ENCODE measurements around the gene C2orf92.

DNA sequence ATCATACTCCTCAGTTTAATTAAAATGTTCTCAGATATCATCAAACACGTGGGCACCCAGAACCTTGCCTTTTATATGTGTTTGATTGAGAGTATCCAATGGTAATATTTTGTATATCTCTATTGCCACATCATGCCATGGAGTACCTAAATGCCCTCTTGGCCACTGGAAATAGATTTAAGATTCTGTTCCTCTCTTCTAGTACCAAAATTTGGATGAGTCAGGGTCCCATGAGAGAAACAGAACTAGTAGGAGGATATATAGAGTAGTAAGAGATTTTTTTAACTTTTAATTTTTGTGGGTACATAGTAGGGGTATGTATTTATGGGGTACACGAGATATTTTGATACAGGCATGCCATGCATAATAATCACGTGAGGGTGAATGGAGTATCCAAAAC, 34.2 kb downstream of the C2orf92 start:
- TF ChIP-seq, protein P1, sequence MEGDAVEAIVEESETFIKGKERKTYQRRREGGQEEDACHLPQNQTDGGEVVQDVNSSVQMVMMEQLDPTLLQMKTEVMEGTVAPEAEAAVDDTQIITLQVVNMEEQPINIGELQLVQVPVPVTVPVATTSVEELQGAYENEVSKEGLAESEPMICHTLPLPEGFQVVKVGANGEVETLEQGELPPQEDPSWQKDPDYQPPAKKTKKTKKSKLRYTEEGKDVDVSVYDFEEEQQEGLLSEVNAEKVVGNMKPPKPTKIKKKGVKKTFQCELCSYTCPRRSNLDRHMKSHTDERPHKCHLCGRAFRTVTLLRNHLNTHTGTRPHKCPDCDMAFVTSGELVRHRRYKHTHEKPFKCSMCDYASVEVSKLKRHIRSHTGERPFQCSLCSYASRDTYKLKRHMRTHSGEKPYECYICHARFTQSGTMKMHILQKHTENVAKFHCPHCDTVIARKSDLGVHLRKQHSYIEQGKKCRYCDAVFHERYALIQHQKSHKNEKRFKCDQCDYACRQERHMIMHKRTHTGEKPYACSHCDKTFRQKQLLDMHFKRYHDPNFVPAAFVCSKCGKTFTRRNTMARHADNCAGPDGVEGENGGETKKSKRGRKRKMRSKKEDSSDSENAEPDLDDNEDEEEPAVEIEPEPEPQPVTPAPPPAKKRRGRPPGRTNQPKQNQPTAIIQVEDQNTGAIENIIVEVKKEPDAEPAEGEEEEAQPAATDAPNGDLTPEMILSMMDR (tag by site-specific recombination; IDR thresholded peaks at IDR 0.05), result no peak
- TF ChIP-seq ATF2 (tag by site-specific recombination; IDR thresholded peaks at IDR 0.05; ENCODE audit: low read depth), result no peak
- no peak for TF ChIP-seq ZSCAN5A (tag by site-specific recombination; IDR thresholded peaks at IDR 0.05)
- TF ChIP-seq ZNF140 (tag by site-specific recombination; IDR thresholded peaks at IDR 0.05), result no peak
- no peak for TF ChIP-seq YY1 (tag by site-specific recombination; IDR thresholded peaks at IDR 0.05)
- no peak for TF ChIP-seq ZNF398 (tag by site-specific recombination; IDR thresholded peaks at IDR 0.05)
- TF ChIP-seq HOXC10 (CRISPR knock-in tag; IDR thresholded peaks at IDR 0.05), result no peak
